OCI-LY1 (cell line): ENCODE results near the gene MARCHF6.

ENCODE experiments used
- CTCF ChIP-seq: fragments of 200-600 bp; sonication (generic), shearing (Covaris generic); IDR thresholded peaks from 2 replicates; pipeline ENCODE4 v1.5.1; 2017; ENCODE audit warnings: mild to moderate bottlenecking, antibody characterized with exemption, low read length, moderate library complexity, mixed read lengths
- EZH2 ChIP-seq: fragments of 200-600 bp; sonication (generic), shearing (Covaris generic); IDR thresholded peaks from 2 replicates; pipeline ENCODE4 v1.8.0; 2017; ENCODE audit warnings: borderline replicate concordance, mixed run types, mild to moderate bottlenecking, antibody characterized with exemption, low read length, moderate library complexity, mixed read lengths

GRCh38 chr5:10376544-10376943 is 23.0 kb downstream of the MARCHF6 start:
- TF ChIP-seq CTCF (no peak), EZH2 (no peak)
